Stimulated activated effector memory CD8-positive, alpha-beta T cell treated with anti-CD3 and anti-CD28 coated beads, Interleukin-12 subunit alpha, Interleukin-12 subunit beta, amount 100 ng/mL, for 72 hours (primary cell): ENCODE measurements around the gene ZBTB46.
A peak's percentile ranks its signal among the peaks of the same experiment; 100 is the strongest.
"Not testable (repeated sequence)": the region's sequence is repeated elsewhere in the genome, so short reads cannot be mapped to it uniquely, and the experiment has no call there.

Experiments
- ATAC-seq: fragments of 150-1000 bp; cut with Tn5 transposase; 2 replicates; pipeline ENCODE4 v1.10.0; 2021
- DNase-seq, 2 donors: peaks; one replicate each; pipeline ENCODE4 v3.0.0; 2021 to 2022; ENCODE audit warnings: low spot score in 2 of 2
- H3K27ac Mint-ChIP-seq: one replicate; pipeline ENCODE4 v1.8.0; 2022; ENCODE audit warnings: mild to moderate bottlenecking, mixed read lengths
- H3K36me3 Mint-ChIP-seq: one replicate; pipeline ENCODE4 v1.8.0; 2022; ENCODE audit warnings: mild to moderate bottlenecking, mixed read lengths
- H3K4me1 Mint-ChIP-seq: one replicate; pipeline ENCODE4 v1.8.0; 2022; ENCODE audit warnings: mixed read lengths
- H3K4me3 Mint-ChIP-seq: one replicate; pipeline ENCODE4 v1.8.0; 2022; ENCODE audit warnings: mild to moderate bottlenecking, mixed read lengths
- H3K9me3 Mint-ChIP-seq: one replicate; pipeline ENCODE4 v1.8.0; 2022; ENCODE audit warnings: mixed read lengths

Gene ZBTB46

GRCh38 chr20:63799127-63799526 lies 31.9 kb downstream of the ZBTB46 start:
- not testable (repeated sequence) for H3K27ac Mint-ChIP-seq, ATAC-seq, H3K36me3 Mint-ChIP-seq, DNase-seq, H3K4me3 Mint-ChIP-seq, H3K9me3 Mint-ChIP-seq
- H3K4me1 Mint-ChIP-seq = peaks cover 18% of the 10 kb centered on the region

GRCh38 chr20:63797175-63797574 lies 33.9 kb downstream of the ZBTB46 start:
- not testable (repeated sequence) for H3K36me3 Mint-ChIP-seq

GRCh38 chr20:63795178-63795830 lies 35.8 kb downstream of the ZBTB46 start:
- Mint-ChIP-seq H3K9me3 (no peaks in the 10 kb centered on the region), H3K4me3 (no peak overlapping the region), H3K36me3 (no peaks in the 10 kb centered on the region), H3K4me1 (peaks cover 10% of the 10 kb centered on the region), H3K27ac (no peak overlapping the region)
- ATAC-seq = no peak
- no peak for DNase-seq

More at GRCh38 chr20:63797175-63797574, 33.9 kb downstream of the ZBTB46 start:
- DNase-seq, ATAC-seq, H3K4me1 Mint-ChIP-seq, H3K4me3 Mint-ChIP-seq, H3K9me3 Mint-ChIP-seq, H3K27ac Mint-ChIP-seq: not testable (repeated sequence)

GRCh38 chr20:63794614-63795013 lies 36.5 kb downstream of the ZBTB46 start:
- Mint-ChIP-seq H3K9me3 (no peaks in the 10 kb centered on the region), H3K4me3 (no peak overlapping the region), H3K27ac (no peak overlapping the region), H3K36me3 (no peaks in the 10 kb centered on the region), H3K4me1 (peaks cover 10% of the 10 kb centered on the region)
- DNase-seq (no peak), ATAC-seq (peak; percentile 12)

- H3K27ac Mint-ChIP-seq = no peak overlapping the region
- DNase-seq = no peak
- H3K9me3 Mint-ChIP-seq = no peaks in the 10 kb centered on the region
- peaks cover 10% of the 10 kb centered on the region for H3K4me1 Mint-ChIP-seq
- no peaks in the 10 kb centered on the region for H3K36me3 Mint-ChIP-seq
- no peak overlapping the region for H3K4me3 Mint-ChIP-seq
- no peak for ATAC-seq
These were observed 38.2 kb downstream of the ZBTB46 start for GRCh38 chr20:63792866-63793265.

- Mint-ChIP-seq H3K27ac (no peak overlapping the region), H3K9me3 (no peaks in the 10 kb centered on the region), H3K36me3 (no peaks in the 10 kb centered on the region), H3K4me1 (peaks cover 10% of the 10 kb centered on the region), H3K4me3 (no peak overlapping the region)
- no peak for ATAC-seq
- DNase-seq = no peak
These were observed 39.4 kb downstream of the ZBTB46 start for GRCh38 chr20:63791497-63792156.

- no peak for ATAC-seq
- no peak overlapping the region for H3K27ac Mint-ChIP-seq
- H3K36me3 Mint-ChIP-seq = no peaks in the 10 kb centered on the region
- no peak overlapping the region for H3K4me3 Mint-ChIP-seq
- no peak for DNase-seq
- peaks cover 1% of the 10 kb centered on the region for H3K4me1 Mint-ChIP-seq
- H3K9me3 Mint-ChIP-seq = no peaks in the 10 kb centered on the region
These were observed 40.4 kb downstream of the ZBTB46 start for GRCh38 chr20:63790572-63791168.

GRCh38 chr20:63789836-63790571 lies 41.1 kb downstream of the ZBTB46 start:
- no peaks in the 10 kb centered on the region for H3K36me3 Mint-ChIP-seq
- H3K4me3 Mint-ChIP-seq = no peak overlapping the region
- ATAC-seq (no peak), DNase-seq (no peak)
- H3K9me3 Mint-ChIP-seq = no peaks in the 10 kb centered on the region
- H3K27ac Mint-ChIP-seq = no peak overlapping the region
- no peaks in the 10 kb centered on the region for H3K4me1 Mint-ChIP-seq

- H3K36me3 Mint-ChIP-seq = no peaks in the 10 kb centered on the region
- H3K4me3 Mint-ChIP-seq = no peak overlapping the region
- no peak for DNase-seq
- no peak for ATAC-seq
- H3K9me3 Mint-ChIP-seq = no peaks in the 10 kb centered on the region
- peaks cover under 1% of the 10 kb centered on the region for H3K4me1 Mint-ChIP-seq
- peak overlapping the region; percentile 21 for H3K27ac Mint-ChIP-seq
These were observed 43.3 kb downstream of the ZBTB46 start for GRCh38 chr20:63787749-63788148.

- no peak for ATAC-seq
- no peaks in the 10 kb centered on the region for H3K36me3 Mint-ChIP-seq
- no peak overlapping the region for H3K27ac Mint-ChIP-seq
- no peak for DNase-seq
- no peak overlapping the region for H3K4me3 Mint-ChIP-seq
- H3K9me3 Mint-ChIP-seq = no peaks in the 10 kb centered on the region
- peaks cover 5% of the 10 kb centered on the region for H3K4me1 Mint-ChIP-seq
These were observed 43.8 kb downstream of the ZBTB46 start for GRCh38 chr20:63787302-63787701.

- H3K4me1 Mint-ChIP-seq = peaks cover 10% of the 10 kb centered on the region
These were observed 45.4 kb downstream of the ZBTB46 start for GRCh38 chr20:63785691-63786131.

GRCh38 chr20:63783970-63784369 lies 47.1 kb downstream of the ZBTB46 start:
- H3K9me3 Mint-ChIP-seq = no peaks in the 10 kb centered on the region
- ATAC-seq = no peak
- peaks cover 10% of the 10 kb centered on the region for H3K4me1 Mint-ChIP-seq
- no peak overlapping the region for H3K27ac Mint-ChIP-seq
- no peak overlapping the region for H3K4me3 Mint-ChIP-seq
- no peak for DNase-seq
- H3K36me3 Mint-ChIP-seq = no peaks in the 10 kb centered on the region

More at GRCh38 chr20:63785691-63786131, 45.4 kb downstream of the ZBTB46 start:
- DNase-seq (no peak), ATAC-seq (no peak)
- Mint-ChIP-seq H3K4me3 (no peak overlapping the region), H3K36me3 (no peaks in the 10 kb centered on the region), H3K9me3 (no peaks in the 10 kb centered on the region), H3K27ac (no peak overlapping the region)

- peaks cover 18% of the 10 kb centered on the region for H3K4me1 Mint-ChIP-seq
- no peaks in the 10 kb centered on the region for H3K36me3 Mint-ChIP-seq
- no peaks in the 10 kb centered on the region for H3K9me3 Mint-ChIP-seq
- H3K4me3 Mint-ChIP-seq = peak overlapping the region; percentile 26
- H3K27ac Mint-ChIP-seq = peak overlapping the region; percentile 37
- ATAC-seq (no peak), DNase-seq (no peak)
These were observed 48.5 kb downstream of the ZBTB46 start for GRCh38 chr20:63782521-63782971.

- peak; percentile 95 for ATAC-seq
- Mint-ChIP-seq H3K36me3 (no peaks in the 10 kb centered on the region), H3K9me3 (no peaks in the 10 kb centered on the region), H3K4me1 (peaks cover 19% of the 10 kb centered on the region), H3K27ac (peak overlapping the region; percentile 37), H3K4me3 (peak overlapping the region; percentile 26)
- peak in 1 of 2 donors; percentile 69 for DNase-seq
These were observed 49.0 kb downstream of the ZBTB46 start for GRCh38 chr20:63782051-63782471.

GRCh38 chr20:63781181-63781580 lies 49.9 kb downstream of the ZBTB46 start:
- Mint-ChIP-seq H3K9me3 (no peaks in the 10 kb centered on the region), H3K36me3 (no peaks in the 10 kb centered on the region), H3K4me3 (no peak overlapping the region), H3K4me1 (peaks cover 19% of the 10 kb centered on the region), H3K27ac (no peak overlapping the region)
- DNase-seq (no peak), ATAC-seq (no peak)
